SIG-M5 (cell line): ENCODE measurements around the gene LAMB1.

Experiments used
- DNase-seq: peaks from one replicate; lab custom pipeline; 2025; lab: John Stamatoyannopoulos, UW

Gene LAMB1

DNA sequence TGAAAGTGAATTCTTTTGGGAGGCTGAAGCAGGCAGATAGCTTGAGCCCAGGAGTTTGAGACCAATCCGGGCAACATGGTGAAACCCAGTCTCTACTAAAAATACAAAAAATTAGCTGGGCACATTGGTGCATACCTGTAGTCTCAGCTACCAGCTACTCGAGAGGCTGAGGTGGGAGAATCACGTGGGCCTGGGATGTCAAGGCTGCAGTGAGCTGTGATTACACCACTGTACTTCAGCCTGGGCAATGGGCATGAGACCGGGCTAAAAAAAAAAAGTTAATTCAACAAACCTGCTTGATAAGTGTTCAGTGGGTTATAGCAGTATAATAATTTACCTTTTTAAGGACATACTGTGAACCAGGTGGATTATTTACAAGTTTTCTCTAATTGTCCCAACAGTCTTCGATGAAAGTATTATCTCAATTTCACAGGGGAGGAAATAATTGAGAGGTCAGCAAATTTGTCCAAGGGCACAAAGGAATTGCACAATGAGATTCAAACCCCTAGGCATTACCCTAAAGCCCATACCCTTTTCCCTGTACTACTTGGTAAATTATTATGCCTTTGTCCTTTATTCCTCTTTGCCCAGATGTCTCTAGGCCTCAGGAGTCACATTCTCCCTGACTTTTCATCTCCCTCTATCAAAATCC is 125.1 kb downstream of the LAMB1 start:
- no peak for DNase-seq

- no peak for DNase-seq
Measured at GRCh38 chr7:107876916-107877315, 126.0 kb downstream of the LAMB1 start.

DNA sequence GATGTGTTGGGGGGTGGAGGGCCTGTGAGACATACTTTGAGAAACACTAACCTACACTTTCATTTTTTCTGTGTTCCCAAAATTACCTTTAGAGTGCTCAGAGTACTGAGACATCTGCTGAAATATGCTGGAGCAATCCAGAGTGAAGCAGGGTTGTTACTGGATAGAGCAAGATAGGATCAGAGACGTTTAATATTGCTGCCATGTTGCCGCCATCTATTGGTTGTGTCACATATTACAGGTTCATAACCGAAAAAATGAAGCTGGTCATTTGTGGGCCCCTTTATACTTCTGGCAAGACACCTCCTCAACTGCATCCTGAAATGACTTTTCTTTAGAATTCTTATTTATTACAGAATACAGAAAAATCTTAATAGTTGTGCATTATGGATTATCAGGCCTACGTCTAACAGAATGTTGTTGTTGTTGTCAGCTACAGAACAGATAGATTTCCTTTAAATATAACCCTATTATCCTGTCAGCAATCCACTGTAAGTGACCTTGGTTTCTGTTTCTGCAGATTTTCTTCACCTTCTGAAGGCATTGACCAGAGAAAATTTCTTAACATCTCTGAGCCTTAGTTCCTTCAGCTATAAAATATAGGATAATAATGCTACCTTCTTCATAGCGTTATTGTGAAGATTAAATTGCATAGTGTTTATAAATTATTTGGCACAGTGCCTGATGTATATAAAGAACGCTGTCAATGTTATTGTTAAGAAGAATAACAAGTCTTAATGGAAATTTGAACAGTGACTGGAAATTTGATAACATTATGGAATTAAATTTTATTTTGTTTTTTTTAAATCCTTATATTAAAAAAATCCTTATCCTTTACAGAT is 128.1 kb downstream of the LAMB1 start:
- DNase-seq = no peak

GRCh38 chr7:107874111-107874510 is 128.8 kb downstream of the LAMB1 start:
- DNase-seq = no peak
